WI38 (cell line): ENCODE results near the gene PPP2R5C.

Source experiments
- H3K4me3 ChIP-seq: 2 replicates; pipeline ENCODE4 v1.5.1; 2011; ENCODE audit warnings: low read depth, mild to moderate bottlenecking, control low read depth, low read length
- CTCF ChIP-seq: IDR thresholded peaks from 2 replicates; pipeline ENCODE4 v1.5.1; 2012; ENCODE audit warnings: low read depth, mild to moderate bottlenecking, control low read depth, low read length

Gene PPP2R5C

DNA sequence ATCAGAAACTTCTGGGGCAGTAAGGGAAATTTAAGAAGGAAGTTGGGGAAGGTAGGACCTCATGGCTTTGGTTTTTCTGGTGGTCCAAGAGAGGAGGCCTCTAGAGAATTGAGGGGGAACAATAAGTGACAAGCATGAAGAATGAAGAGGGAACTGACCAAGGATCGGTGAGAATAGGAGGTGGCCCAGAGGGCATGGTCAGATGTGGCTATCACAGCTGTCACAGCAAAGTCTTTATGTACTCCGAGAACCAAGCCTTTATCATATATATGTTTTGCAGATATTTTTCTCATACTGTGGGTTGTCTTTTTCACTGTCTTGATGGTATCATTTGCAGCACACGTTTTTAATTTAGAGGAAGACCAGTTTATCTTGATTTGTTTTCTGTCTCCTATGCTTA is 64.3 kb downstream of the PPP2R5C start:
- TF ChIP-seq CTCF, result no peak
- no peak overlapping the region for H3K4me3 ChIP-seq

DNA sequence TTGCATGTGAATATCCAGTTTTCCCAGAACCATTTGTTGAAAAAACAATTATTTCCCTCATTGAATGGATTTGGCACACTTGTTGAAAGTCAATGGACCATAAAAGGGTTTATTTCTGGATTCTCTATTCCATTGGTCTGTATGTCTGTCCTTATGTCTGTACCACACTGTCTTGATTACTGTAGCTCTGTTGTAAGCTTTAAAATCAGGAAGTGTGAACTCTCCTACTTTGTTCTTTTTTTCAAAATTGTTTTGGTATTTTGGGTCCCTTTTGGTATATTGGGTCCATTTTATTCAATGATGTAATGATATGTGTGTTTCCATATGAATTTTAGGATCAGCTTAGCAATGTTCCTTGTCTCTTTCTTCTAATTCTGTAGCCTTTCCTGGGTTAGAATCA is 64.8 kb downstream of the PPP2R5C start:
- H3K4me3 ChIP-seq, result no peak overlapping the region
- TF ChIP-seq CTCF, result no peak

GRCh38 chr14:101827286-101827685 is 65.8 kb downstream of the PPP2R5C start:
- H3K4me3 ChIP-seq, result no peak overlapping the region
- no peak for TF ChIP-seq CTCF

GRCh38 chr14:101828046-101828445 is 66.5 kb downstream of the PPP2R5C start:
- TF ChIP-seq CTCF, result no peak

DNA sequence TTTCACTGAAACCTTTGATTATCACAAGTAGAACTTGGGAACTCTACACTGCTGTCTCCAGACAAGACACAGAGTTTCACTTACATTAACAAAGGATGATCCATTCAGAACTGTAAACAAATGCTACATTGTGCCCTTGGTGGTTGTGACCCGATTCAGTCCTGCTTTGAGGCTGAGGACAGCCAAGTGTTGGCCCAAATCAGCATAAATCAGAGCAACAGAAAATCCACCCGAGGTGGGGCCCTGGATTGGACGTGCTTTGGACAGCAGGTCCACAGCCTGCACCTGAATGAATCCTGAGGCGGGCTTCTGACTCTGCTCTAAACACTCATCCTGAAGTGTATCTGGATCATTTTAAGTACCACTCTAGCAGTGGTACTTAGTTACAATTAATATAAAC is 68.8 kb downstream of the PPP2R5C start:
- no peak overlapping the region for H3K4me3 ChIP-seq
- TF ChIP-seq CTCF, result no peak

More at GRCh38 chr14:101828046-101828445, 66.5 kb downstream of the PPP2R5C start:
- H3K4me3 ChIP-seq, result no peak overlapping the region

DNA sequence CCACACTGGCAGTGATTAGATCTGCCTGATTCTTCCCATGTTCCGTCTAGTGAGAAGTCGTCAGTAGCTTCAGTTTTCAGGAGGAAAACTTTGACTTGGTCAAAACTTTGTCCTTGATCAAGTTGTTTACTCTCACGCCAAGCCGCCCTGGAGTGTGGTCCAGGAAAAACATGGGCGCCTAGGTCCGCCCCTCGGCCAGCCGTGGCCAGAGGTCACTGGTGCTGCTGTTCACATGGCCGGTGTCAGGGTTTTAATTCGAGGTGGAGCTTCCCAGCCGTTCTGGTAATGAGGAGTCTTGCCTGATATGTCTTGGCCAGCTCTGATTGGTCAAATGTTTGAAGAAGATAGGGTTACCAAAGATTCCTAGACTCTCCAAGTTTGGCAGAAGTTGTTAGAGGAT is 71.5 kb downstream of the PPP2R5C start:
- H3K4me3 ChIP-seq, result no peak overlapping the region
- TF ChIP-seq CTCF, result no peak

GRCh38 chr14:101834397-101834796 is 72.9 kb downstream of the PPP2R5C start:
- no peak for TF ChIP-seq CTCF
- H3K4me3 ChIP-seq, result no peak overlapping the region
